GM12865 (cell line): ENCODE measurements around the gene PSMD9.
"Not testable (repeated sequence)": the region's sequence is repeated elsewhere in the genome, so short reads cannot be mapped to it uniquely, and the experiment has no call there.

Source experiments
- DNase-seq: peaks from one replicate; pipeline ENCODE4 v3.0.0; 2010; ENCODE audit warnings: low read depth
- H3K4me3 ChIP-seq: 2 replicates; pipeline ENCODE4 v1.5.1; 2011; ENCODE audit warnings: mild to moderate bottlenecking, low read depth, low read length, control low read depth
- CTCF ChIP-seq: IDR thresholded peaks from 2 replicates; pipeline ENCODE4 v1.5.1; 2011; ENCODE audit warnings: low read length, control low read depth, low read depth, inconsistent platforms; ENCODE audit not compliant: insufficient read depth; ENCODE audit errors: missing control alignments

PSMD9 gene

DNA sequence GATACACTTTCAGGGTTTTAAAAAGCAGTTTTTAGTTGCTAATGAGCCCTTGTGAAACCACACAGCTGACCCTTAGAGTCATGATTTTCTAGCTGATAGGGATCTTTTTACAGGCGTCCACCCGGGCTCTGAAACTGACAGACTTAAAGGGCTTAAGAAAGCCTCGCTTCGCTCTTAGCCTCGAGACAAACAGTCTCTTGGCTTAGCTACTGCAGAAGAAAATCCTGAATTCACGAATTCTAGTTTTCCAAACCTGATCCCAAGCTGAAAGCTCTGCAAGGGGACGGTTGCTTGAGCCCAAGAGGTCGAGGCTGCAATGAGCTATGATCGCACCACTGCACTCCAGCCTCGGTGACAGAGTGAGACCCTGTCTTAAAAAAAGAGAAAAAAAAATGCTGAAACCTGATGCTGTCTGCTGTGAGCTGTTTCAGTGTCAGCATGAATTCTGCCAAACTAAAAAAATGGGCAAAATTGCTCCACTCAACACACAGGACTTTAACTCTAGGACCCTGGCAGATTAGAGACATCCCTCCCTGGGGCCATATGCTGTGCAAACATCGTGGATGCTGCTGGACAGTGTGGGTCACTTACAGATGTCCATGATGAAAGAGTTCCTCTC is 26.8 kb upstream of the PSMD9 start:
- DNase-seq = no peak
- no peak overlapping the region for H3K4me3 ChIP-seq
- TF ChIP-seq CTCF = no peak

- H3K4me3 ChIP-seq = no peak overlapping the region
- no peak for DNase-seq
These were observed 22.3 kb upstream of the PSMD9 start for GRCh38 chr12:121866331-121866730.

DNA sequence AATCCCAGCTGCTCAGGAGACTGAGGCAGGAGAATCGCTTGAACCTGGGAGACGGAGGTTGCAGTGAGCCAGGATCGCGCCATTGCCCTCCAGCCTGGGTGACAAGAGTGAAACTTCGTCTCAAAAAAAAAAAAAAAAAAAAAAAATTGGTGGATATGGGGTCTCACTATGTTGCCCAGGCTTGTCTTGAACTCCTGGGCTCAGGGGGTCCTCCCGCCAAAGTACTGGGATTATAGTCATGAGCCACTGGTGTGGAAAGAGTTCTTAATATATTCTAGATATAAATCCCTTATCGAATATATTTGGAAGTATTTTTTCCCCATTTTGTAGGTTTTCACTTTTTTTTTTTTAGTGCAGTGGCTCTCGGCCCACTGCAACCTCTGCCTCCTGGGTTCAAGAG is 19.4 kb upstream of the PSMD9 start:
- not testable (repeated sequence) for H3K4me3 ChIP-seq, DNase-seq

More at GRCh38 chr12:121866331-121866730, 22.3 kb upstream of the PSMD9 start:
- TF ChIP-seq CTCF = no peak

GRCh38 chr12:121871467-121871866 is 17.1 kb upstream of the PSMD9 start:
- no peak for TF ChIP-seq CTCF
- DNase-seq = no peak
- no peak overlapping the region for H3K4me3 ChIP-seq

DNA sequence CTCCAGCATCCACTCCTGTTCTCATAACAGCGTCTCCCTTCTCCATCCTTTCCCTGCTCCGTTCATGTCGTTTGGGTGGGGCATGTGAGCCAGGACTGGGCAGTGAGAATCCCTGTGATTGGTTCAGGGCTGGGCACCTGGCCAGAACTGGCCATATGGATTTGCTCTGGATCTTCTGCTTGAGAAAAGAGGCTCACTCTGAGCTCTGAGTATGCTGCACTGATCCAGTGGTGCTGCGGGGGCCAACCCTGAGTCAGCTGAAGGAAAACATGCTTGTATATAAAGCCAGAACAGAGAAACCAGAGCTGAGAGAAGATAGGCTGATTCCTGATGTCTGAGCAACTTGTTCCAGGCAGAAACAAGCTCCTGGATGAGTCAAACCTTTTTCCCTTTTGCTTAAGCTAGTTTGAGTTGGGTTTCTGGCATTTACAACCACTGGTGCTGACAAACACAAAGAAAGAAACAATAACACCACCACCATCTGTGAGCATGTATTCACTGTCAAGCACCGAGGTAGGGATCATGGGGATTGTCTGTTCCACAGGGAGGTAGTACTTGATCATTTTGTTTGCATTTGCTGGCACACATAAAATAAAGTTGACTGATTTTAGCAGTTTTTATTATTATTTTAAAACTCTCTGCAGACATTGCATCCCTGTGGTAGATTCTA is 15.9 kb upstream of the PSMD9 start:
- no peak for TF ChIP-seq CTCF
- no peak for DNase-seq
- H3K4me3 ChIP-seq = no peak overlapping the region

DNA sequence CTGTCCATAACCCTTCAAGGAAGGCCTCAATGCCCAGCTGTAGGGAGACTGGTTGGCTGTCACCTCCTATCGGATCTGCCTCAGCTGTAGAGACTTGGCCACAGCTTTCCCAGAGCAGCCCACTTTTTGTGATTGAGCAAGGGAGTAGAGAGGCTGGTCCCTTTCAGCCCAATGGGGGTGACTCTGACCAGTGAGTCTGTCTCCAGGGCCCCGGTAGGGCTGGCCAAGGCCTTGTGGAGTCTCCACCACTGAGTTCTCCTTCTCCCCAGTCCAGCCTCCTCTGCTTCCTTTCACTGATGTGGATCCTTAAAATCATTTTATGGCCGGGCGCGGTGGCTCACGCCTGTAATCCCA is 15.4 kb upstream of the PSMD9 start:
- DNase-seq = no peak
- no peak for TF ChIP-seq CTCF
- H3K4me3 ChIP-seq = no peak overlapping the region

GRCh38 chr12:121874071-121874470 is 14.5 kb upstream of the PSMD9 start:
- TF ChIP-seq CTCF = no peak
- no peak overlapping the region for H3K4me3 ChIP-seq
- no peak for DNase-seq
